Skin of body (tissue), 2 donors: ENCODE results near the gene SLC39A7. TPM values are rescaled to one million over a fixed set of nuclear protein-coding genes. Genes with fewer than 3 reads are reported as not detected.
"Not testable (repeated sequence)": the region's sequence is repeated elsewhere in the genome, so short reads cannot be mapped to it uniquely, and the experiment has no call there.

ENCODE experiments used
- DNase-seq: peaks from one replicate; lab custom pipeline; 2025; lab: John Stamatoyannopoulos, UW
- total RNA-seq: library from RNA; depleted of rRNA; stranded (reverse); fragments of >200 nt; gene quantifications from one replicate; pipeline ENCODE4 v1.2.3, GENCODE V29; 2014

SLC39A7 gene
- total RNA-seq, 1 donor from 2014 or later = 61.7 TPM

DNA sequence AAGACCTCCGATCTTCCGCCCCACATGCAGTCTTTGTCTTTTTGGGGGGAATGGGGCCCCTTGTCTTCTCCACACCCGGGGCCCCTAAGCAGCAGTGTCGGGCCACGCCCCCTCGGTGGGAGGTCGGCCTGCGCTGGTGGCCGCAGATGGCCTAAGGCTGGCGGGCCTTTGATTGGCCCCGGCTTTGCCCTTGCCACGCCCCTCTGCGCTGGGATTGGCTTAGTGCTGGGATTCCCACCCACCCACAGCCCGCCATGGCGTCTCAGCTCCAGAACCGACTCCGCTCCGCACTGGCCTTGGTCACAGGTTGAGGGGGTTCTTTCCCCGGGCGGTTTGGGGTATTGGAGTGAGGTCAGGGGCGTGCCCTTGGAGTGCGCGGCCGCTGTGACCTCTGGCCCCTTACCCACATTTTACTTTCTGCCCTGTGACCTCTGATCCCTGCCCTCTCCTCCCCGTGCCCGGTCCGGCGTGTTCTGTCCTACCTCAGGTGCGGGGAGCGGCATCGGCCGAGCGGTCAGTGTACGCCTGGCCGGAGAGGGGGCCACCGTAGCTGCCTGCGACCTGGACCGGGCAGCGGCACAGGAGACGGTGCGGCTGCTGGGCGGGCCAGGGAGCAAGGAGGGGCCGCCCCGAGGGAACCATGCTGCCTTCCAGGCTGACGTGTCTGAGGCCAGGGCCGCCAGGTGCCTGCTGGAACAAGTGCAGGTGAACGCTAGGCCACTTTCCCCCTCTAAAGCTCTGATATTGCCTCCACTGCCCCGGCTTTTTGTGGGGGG is 3.9 kb downstream of the SLC39A7 start, which contains the start of gene HSD17B8:
HSD17B8 (plus strand) TSS at position 241 of the 776 bp plus-strand sequence; CDS start at position 255, 14 bp downstream.
- DNase-seq = peak; percentile 90

DNA sequence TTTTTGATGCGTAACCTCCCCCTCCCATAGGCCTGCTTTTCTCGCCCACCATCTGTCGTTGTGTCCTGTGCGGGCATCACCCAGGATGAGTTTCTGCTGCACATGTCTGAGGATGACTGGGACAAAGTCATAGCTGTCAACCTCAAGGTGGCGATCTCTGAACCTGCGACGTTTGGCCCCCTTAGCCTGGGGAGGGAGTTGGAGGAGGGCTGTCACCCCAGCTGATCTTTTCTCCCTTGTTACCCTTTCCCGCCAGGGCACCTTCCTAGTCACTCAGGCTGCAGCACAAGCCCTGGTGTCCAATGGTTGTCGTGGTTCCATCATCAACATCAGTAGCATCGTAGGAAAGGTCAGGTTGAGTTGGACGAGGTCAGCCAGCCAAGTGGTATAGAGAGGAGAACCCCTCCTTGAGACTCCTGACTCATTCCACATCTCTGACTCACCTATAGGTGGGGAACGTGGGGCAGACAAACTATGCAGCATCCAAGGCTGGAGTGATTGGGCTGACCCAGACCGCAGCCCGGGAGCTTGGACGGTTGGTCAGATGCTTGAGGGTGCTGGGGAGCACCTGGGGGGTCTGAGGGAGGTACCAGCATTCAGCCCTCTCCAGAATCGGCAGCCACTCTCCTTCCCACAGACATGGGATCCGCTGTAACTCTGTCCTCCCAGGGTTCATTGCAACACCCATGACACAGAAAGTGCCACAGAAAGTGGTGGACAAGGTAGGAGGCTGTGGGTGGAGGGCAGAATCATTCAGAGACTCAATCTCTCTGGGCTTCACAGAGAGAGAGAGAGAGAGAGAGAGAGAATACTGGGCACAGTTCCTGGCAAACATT is 4.7 kb downstream of the SLC39A7 start:
- no peak for DNase-seq

DNA sequence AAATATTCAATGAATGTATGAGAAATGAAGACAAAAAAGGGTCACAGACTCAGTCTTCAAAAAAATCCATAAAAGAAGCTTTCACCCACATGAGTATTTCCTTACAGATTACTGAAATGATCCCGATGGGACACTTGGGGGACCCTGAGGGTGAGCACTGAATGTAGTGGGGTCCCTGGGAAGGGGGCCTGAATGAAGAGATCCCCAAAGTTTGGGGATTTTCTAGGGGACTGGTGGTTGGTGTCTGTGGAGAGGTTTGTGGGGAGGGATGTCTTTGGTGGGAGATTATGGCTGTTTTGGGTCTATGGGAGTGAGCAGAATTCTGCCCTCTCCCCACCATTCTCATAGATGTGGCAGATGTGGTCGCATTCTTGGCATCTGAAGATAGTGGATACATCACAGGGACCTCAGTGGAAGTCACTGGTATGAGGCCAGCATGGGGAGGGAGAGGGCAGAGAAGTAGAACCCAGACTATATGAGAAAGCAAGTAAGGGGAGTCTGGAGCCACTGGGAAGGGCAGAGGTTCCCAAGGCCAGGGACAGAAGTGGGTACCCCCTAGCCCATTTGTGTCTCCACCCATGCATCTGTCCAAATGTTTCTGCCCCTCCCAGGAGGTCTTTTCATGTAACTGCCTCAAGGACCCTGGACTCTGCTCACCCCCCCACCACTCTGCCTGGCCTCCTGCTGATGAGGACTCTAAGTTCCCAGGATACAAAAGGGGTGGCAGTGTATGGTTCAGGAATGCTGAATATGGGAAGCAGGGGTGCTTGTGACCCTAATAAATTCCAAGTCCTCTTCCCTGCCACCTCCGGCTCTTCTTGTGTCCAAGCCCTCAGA is 5.6 kb downstream of the SLC39A7 start:
- DNase-seq = no peak

DNA sequence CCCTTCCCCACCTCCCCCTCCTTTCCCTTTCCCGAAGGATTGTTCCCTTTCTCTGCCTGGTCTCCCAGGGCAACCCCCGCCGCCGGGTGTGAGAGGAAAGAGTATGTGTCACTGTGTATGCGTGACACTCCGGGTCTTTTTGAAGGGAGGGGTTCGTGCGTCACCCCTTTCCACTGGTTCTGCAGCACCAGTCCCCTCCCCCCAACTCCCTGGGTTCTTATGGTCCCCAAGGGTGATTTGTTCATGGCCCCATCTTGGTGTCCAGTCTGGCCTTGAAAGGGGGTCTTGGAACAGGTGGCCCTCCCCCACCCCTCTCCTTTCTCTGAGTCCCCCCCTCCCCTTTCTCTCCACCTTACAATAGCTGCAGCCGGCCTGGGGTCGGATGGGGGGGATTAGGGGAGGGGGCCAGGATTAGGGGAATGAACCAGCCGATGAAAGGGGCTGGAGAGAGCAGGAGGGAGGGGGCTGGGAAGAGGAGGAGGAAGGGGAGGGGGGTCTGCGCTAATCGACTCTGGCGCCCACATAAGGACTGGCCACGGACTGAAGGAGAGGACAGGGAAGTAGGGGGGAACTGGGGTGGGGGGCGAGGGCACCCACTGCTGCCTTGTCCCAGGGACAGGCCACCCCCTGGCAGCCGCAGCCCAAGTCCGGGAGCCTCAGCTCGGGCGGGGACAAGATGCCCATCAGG is 6.3 kb downstream of the SLC39A7 start:
- no peak for DNase-seq

DNA sequence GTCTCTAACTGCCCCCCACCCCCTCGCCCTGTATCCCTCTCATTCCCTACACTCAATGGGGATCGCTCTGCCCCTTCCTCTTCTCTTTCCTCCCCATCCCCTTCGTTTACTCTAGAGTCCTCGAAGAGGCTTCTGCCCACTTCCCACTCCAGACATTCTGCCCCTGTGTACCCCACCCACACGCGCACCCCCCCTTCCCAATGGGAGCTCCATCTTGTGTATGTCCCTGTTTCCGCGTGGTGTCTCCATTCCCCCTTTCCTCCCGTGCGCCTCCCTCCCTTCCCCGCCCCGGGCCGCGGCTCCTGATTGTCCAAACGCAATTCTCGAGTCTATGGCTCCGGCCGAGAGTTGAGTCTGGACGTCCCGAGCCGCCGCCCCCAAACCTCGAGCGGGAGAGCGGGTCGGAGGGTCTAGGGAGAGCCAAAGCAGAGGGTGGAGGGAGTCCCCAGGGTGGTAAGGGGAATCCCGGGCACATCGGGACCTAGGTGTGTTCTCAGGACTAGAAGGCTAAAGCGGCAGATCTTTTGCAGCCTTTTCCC is 7.0 kb downstream of the SLC39A7 start:
- no peak for DNase-seq

DNA sequence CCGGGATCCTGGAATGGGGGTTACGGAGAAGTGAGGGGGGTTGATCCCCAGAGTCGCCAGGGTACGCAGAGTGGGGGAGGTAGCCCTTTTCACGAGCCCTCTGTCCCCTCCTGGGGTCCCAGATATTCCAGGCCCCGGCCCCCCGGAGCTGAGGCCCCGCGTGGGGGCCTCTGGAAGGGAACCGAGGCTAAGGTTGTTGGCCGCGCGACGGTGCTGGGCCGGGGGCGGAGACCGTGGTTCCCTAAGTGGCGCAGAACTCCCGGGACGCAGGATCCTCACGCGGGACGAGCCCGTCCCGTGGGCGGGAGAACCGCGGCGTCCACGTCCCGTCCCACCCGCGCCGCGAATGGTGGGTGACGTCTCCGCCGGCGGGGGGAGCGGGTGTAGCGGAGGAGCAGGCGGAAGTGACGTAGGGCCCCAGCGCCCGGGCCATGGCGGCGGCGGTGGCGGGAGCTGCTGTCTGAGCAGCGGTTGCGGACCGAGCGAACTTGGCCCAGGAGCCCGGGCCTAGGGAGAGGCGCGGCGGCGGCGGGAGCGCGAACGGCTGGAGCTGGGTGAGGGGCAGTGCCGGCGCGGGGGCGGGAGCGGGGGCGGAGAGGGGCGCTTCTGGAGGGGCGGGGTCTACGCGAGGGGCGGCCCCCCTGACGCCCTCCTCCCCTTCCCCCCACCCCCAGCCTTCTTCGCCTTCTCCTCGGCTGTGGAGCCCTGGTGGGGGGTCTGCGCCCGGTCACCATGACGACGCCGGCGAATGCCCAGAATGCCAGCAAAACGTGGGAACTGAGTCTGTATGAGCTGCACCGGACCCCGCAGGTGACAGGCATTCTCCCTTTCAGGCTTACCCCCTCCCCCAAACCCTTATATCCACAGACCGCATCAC is 7.7 kb downstream of the SLC39A7 start, which contains the start of gene RING1:
RING1 (plus strand) TSS at position 410 of the 877 bp plus-strand sequence; CDS start at position 733, 323 bp downstream.
- peak; percentile 81 for DNase-seq

DNA sequence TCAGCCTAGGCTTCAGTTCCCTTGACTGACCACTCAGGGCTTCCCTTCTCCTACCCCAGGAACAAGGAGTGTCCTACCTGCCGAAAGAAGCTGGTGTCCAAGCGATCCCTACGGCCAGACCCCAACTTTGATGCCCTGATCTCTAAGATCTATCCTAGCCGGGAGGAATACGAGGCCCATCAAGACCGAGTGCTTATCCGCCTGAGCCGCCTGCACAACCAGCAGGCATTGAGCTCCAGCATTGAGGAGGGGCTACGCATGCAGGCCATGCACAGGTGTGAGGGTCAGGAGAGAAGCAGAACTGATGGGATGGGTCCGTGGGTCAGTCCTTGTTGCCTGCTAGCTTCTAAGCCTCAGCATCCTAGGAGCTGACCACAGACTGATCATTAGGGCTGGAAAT is 9.2 kb downstream of the SLC39A7 start:
- no peak for DNase-seq

DNA sequence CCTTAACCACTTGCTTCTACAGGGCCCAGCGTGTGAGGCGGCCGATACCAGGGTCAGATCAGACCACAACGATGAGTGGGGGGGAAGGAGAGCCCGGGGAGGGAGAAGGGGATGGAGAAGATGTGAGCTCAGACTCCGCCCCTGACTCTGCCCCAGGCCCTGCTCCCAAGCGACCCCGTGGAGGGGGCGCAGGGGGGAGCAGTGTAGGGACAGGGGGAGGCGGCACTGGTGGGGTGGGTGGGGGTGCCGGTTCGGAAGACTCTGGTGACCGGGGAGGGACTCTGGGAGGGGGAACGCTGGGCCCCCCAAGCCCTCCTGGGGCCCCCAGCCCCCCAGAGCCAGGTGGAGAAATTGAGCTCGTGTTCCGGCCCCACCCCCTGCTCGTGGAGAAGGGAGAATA is 10.5 kb downstream of the SLC39A7 start:
- no peak for DNase-seq

DNA sequence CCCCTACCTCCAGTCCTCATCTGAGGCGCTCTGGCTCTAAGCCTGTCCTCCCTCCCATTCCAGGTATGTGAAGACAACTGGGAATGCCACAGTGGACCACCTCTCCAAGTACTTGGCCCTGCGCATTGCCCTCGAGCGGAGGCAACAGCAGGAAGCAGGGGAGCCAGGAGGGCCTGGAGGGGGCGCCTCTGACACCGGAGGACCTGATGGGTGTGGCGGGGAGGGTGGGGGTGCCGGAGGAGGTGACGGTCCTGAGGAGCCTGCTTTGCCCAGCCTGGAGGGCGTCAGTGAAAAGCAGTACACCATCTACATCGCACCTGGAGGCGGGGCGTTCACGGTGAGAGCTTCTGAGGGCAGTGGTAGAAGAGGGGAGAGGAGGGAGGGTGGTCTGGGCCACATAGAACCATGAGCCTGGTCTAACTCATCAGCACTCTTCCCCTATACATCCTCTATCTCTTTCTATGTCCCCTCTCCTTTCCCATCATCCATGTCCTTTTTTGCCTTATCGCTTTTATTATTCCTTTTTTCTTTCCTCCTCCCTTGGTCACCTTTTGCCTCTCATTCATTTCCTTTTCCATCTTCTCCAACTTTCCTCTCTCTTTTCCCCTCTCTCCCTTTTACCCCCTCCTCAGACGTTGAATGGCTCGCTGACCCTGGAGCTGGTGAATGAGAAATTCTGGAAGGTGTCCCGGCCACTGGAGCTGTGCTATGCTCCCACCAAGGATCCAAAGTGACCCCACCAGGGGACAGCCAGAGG is 11.2 kb downstream of the SLC39A7 start:
- no peak for DNase-seq

DNA sequence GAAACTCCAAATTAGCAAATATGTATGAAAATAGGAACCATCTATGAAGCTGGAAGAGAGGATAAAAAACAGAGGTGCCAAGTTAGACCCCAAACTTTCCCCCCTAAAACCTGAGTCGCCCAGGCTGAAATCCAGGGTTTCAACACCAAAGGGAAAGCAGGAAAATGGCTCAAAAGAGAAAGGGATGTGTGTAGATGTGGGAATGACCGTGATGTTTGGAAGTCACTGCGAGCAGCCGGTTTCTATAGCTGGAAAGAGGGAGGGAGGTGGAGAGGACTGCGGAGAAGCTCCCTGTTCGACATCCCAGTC is 12.1 kb downstream of the SLC39A7 start:
- DNase-seq = no peak

DNA sequence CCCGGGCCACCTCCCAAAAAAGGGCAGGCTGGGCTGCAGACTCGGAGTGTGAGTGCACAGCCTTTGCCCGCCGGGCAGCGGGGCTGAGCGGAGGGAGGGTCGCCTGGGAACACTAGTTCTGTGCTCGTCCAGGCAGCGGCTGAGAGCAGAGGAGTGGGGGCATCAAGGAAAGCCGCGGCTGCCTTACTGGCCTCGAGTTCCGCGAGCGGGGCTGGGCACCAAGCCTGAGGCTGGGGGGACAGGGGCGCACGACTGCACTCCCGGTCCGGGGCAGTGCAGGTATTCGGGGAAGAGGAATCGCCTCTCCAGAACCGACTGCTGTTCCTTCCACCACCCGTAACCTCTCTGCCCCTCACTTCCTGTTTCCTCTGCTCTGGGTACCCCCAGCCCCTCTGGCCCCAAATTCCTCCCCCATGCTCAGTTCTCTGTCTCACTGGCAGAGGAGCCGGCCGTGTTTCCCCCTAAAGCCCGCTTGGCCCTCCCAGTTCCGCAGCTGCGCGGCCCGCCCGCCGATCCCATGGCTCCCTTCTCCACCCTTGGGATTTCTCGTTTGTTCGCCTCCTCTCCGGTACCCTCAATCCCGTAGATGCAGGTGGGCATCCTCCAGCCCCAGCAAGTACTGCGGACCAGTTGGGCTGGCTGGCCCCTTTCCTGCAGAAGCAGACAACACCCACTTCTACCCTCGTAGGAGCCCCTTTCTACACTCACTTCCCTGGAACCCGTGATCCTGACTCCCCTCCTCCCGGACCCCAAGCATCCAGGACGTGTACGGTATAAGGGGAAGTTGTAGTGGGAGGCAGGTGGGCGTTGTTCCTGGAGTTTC is 12.7 kb downstream of the SLC39A7 start:
- no peak for DNase-seq

DNA sequence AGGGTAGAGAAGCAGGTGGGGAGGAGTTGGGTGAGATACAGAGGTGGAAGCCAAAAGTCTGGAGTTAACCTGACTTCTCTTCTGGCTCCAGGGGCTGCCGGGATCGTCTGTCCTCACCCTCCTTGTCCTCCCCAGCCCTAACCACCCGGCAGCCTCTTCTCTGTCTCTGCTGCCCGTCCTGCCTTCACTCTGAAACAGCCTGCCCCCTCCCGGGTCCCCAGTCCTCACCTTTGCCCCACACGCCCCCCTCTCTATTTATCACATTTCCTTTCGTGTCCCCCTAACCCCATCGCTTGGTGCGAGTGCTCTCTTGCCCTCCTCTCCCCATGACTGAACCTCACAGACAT is 13.3 kb downstream of the SLC39A7 start:
- no peak for DNase-seq

DNA sequence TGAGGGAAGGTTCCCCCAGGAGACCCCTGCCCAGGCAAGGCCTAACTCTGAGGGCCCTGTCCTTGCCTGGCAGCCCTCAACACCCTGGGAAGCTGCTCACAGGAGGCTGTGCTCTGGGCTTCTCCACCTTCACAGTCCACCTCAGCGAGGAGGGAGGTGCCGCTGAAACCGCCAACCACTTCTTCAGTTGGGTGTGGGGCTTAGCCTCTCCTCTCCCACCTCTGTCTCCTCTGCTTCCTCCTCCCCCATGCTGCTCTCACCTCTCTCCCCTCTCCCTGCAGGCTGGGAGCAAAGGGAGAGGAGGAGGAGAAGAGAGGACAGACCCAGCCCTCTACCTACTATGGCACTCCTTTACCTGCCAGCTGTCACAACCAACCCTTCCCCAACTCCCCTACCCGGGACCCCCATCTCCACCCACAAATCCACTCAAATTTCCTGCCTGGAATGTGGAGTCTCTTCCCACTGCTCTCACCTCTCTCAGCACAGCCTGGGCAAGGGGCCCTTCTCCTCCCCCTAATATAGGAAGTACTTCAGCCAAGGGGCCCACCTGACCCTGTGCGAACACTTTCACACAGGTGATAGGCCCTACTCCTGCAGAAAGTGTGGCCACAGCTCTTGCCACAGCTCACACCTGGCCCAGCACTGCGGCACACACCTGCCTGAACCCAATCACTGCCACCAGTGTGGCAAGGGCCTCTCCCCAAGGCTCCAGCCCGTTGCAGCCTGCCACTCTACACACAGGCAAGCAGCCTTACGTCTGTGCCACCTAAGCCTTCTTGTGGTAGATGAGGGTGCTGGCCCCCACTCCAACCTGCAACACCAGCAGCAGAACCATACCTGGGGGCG is 14.8 kb downstream of the SLC39A7 start:
- no peak for DNase-seq

DNA sequence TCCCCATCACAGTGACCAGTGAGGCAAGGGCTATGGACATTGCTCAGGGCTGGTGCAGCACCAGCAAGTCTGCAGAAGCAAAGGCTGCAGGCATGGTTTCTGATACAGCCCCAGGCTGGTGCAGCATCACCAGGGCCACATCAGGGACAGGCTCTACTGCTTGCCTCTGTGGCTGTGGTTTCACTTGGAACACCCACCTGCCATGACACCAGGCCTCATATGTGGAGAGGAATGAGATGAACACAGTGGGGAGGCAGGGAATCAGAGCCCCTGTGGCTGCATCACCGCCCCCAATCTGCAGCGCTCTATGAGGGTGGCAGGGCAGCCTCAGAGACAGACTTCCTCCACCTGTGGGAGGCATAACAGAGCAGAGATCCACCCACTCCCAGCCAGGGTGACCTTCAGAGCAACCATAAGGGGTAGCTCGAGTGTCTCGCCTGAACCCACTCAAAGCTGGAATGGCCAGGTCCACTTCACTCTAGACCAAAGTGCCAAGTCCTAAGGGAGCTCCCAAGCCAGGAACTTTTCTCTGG is 15.5 kb downstream of the SLC39A7 start:
- DNase-seq = no peak

DNA sequence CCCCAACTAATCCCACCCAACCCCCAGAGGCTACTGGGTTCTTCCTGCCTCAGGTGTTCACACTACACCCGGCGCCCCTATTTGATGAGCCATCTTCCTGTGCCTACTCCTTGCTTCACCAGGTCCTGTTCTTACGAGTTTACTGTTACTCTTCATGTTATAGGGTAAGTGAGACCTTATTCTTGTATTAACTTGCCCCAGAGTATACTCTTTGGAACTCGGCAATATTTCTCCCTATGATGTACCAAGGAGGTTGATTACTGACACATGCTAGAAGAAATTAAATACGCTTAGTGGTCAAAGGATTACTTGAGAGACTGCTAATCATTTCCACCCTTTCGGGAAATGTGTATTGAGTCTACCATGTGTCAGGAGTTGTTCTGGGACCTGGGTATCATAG is 16.6 kb downstream of the SLC39A7 start:
- no peak for DNase-seq

DNA sequence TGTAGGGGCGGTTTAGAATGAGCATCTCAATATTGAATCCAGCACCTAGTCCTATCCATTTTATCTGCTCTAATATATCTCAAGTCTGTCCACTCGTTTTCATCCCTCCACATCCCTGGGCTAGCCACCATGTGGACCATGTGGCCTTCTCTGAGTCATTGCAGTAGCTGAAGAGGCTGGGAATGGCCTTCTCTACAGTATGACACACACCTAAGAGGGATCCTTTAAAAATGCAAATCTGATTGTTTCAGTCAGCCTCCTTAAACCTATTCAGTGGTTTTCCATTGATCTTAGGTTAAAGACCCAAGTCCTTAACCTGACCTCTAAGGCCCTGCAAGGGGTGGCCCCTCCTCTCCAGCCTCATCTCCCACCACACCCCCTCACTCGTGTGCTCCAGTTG is 17.0 kb downstream of the SLC39A7 start:
- DNase-seq = no peak

DNA sequence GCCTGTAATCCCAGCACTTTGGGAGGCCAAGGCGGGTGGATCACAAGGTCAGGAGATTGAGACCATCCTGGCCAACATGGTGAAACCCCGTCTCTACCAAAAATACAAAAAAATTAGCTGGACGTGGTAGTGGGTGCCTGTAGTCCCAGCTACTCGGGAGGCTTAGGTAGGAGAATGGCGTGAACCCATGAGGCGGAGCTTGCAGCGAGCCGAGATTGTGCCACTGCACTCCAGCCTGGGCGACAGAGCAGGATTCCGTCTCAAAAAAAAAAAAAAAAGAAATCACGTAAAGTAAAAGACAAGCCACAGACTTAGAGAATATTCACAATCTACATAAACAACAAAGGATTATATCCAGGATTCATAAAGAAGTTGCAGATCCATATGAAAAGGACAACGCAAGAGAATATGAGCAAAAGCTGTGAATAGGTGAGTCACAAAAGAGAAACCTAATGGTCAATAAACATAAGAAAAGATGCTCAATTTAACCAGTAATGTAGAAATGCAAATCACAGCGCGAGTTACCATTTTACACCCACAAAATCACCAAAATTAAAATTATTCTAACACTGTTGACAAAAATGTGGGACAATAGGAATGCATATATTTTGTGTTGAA is 25.9 kb downstream of the SLC39A7 start:
- DNase-seq = not testable (repeated sequence)
